Measurements from ENCODE around the gene TPK1. TPM values are rescaled to one million over a fixed set of nuclear protein-coding genes. Genes with fewer than 3 reads are reported as not detected.
"Not testable (repeated sequence)": the region's sequence is repeated elsewhere in the genome, so short reads cannot be mapped to it uniquely, and the experiment has no call there.

The TPK1 gene
- total and polyA plus RNA-seq, 4 donors = 6.7 to 14.1 (median 12.4) TPM

- Histone ChIP-seq H3K27me3 (ENCODE audit: control insufficient read depth in 1 of 2, insufficient read depth in 2 of 2, low read length in 1 of 2) (no peaks in the 10 kb centered on the region), H3K27ac (ENCODE audit: low read depth in 1 of 2, low read length in 2 of 2) (no peak overlapping the region), H3K4me1 (ENCODE audit: control insufficient read depth in 1 of 2, insufficient read depth in 2 of 2, low read length in 2 of 2) (no peaks in the 10 kb centered on the region), H3K4me3 (ENCODE audit: low read length in 2 of 2) (no peak overlapping the region), H3K36me3 (ENCODE audit: control insufficient read depth in 1 of 2, insufficient read depth in 2 of 2, low read length in 1 of 2) (no peaks in the 10 kb centered on the region), H3K9me3 (ENCODE audit: control insufficient read depth, low read length) (no peaks in the 10 kb centered on the region)
- 72 to 87% methylated on average over 4 of the region's 4 CpGs for WGBS, 2 donors
- intact Hi-C loops (cut with DNase I) = no loop called here
- no peak for DNase-seq
- no peak for ATAC-seq (ENCODE audit: low FRiP score)
Observed at GRCh38 chr7:144818511-144818910, 17.3 kb downstream of the TPK1 start.

- no peaks in the 10 kb centered on the region for H3K9me3 ChIP-seq (ENCODE audit: control insufficient read depth, low read length)
- no peaks in the 10 kb centered on the region for H3K27me3 ChIP-seq (ENCODE audit: control insufficient read depth in 1 of 2, insufficient read depth in 2 of 2, low read length in 1 of 2)
- ATAC-seq (ENCODE audit: low FRiP score) (no peak), DNase-seq (no peak)
- intact Hi-C loops (cut with DNase I) = no loop called here
- WGBS, 2 donors = 65% methylated on average over 3 of the region's 3 CpGs
- peaks cover 0 to 2% of the 10 kb centered on the region in 2 donors for H3K4me1 ChIP-seq (ENCODE audit: control insufficient read depth in 1 of 2, insufficient read depth in 2 of 2, low read length in 2 of 2)
- no peak overlapping the region for H3K4me3 ChIP-seq (ENCODE audit: low read length in 2 of 2)
- H3K36me3 ChIP-seq (ENCODE audit: control insufficient read depth in 1 of 2, insufficient read depth in 2 of 2, low read length in 1 of 2) = no peaks in the 10 kb centered on the region
- H3K27ac ChIP-seq (ENCODE audit: low read depth in 1 of 2, low read length in 2 of 2) = no peak overlapping the region
Observed at GRCh38 chr7:144817001-144817400, 18.9 kb downstream of the TPK1 start.

- WGBS, 2 donors = 71 to 73% methylated on average over 1 of the region's 1 CpG
- Histone ChIP-seq H3K36me3 (ENCODE audit: control insufficient read depth in 1 of 2, insufficient read depth in 2 of 2, low read length in 1 of 2) (no peaks in the 10 kb centered on the region), H3K27ac (ENCODE audit: low read depth in 1 of 2, low read length in 2 of 2) (no peak overlapping the region), H3K9me3 (ENCODE audit: control insufficient read depth, low read length) (no peaks in the 10 kb centered on the region), H3K4me1 (ENCODE audit: control insufficient read depth in 1 of 2, insufficient read depth in 2 of 2, low read length in 2 of 2) (peaks cover 0 to 6% of the 10 kb centered on the region in 2 donors), H3K27me3 (ENCODE audit: control insufficient read depth in 1 of 2, insufficient read depth in 2 of 2, low read length in 1 of 2) (no peaks in the 10 kb centered on the region), H3K4me3 (ENCODE audit: low read length in 2 of 2) (no peak overlapping the region)
- intact Hi-C loops (cut with DNase I) = no loop called here
- ATAC-seq (ENCODE audit: low FRiP score) (no peak), DNase-seq (no peak)
Observed at GRCh38 chr7:144814299-144814698, 21.6 kb downstream of the TPK1 start.

GRCh38 chr7:144812379-144813283, 23.2 kb downstream of the TPK1 start:
- Histone ChIP-seq H3K9me3 (ENCODE audit: control insufficient read depth, low read length) (no peaks in the 10 kb centered on the region), H3K36me3 (ENCODE audit: control insufficient read depth in 1 of 2, insufficient read depth in 2 of 2, low read length in 1 of 2) (no peaks in the 10 kb centered on the region), H3K4me3 (ENCODE audit: low read length in 2 of 2) (no peak overlapping the region), H3K4me1 (ENCODE audit: control insufficient read depth in 1 of 2, insufficient read depth in 2 of 2, low read length in 2 of 2) (peaks cover 0 to 7% of the 10 kb centered on the region in 2 donors), H3K27ac (ENCODE audit: low read depth in 1 of 2, low read length in 2 of 2) (no peak overlapping the region), H3K27me3 (ENCODE audit: control insufficient read depth in 1 of 2, insufficient read depth in 2 of 2, low read length in 1 of 2) (no peaks in the 10 kb centered on the region)
- no peak for DNase-seq
- 27 to 31% methylated on average over 5 of the region's 5 CpGs for WGBS, 2 donors
- intact Hi-C loops (cut with DNase I) = no loop called here
- no peak for ATAC-seq (ENCODE audit: low FRiP score)

GRCh38 chr7:144805627-144806239, 30.1 kb downstream of the TPK1 start:
- WGBS, 2 donors = 97 to 99% methylated on average over 5 of the region's 5 CpGs
- Histone ChIP-seq H3K27ac (ENCODE audit: low read depth in 1 of 2, low read length in 2 of 2) (no peak overlapping the region), H3K4me1 (ENCODE audit: control insufficient read depth in 1 of 2, insufficient read depth in 2 of 2, low read length in 2 of 2) (peaks cover 0 to 5% of the 10 kb centered on the region in 2 donors), H3K27me3 (ENCODE audit: control insufficient read depth in 1 of 2, insufficient read depth in 2 of 2, low read length in 1 of 2) (no peaks in the 10 kb centered on the region), H3K4me3 (ENCODE audit: low read length in 2 of 2) (no peak overlapping the region), H3K9me3 (ENCODE audit: control insufficient read depth, low read length) (no peaks in the 10 kb centered on the region), H3K36me3 (ENCODE audit: control insufficient read depth in 1 of 2, insufficient read depth in 2 of 2, low read length in 1 of 2) (no peaks in the 10 kb centered on the region)
- no peak for ATAC-seq (ENCODE audit: low FRiP score)
- DNase-seq = no peak
- intact Hi-C loops (cut with DNase I) = no loop called here

GRCh38 chr7:144800678-144801436, 35.0 kb downstream of the TPK1 start:
- H3K27ac ChIP-seq (ENCODE audit: low read depth in 1 of 2, low read length in 2 of 2); H3K4me3 ChIP-seq (ENCODE audit: low read length in 2 of 2); intact Hi-C loops (cut with DNase I); H3K27me3 ChIP-seq (ENCODE audit: control insufficient read depth in 1 of 2, insufficient read depth in 2 of 2, low read length in 1 of 2); DNase-seq; H3K36me3 ChIP-seq (ENCODE audit: control insufficient read depth in 1 of 2, insufficient read depth in 2 of 2, low read length in 1 of 2); H3K4me1 ChIP-seq (ENCODE audit: control insufficient read depth in 1 of 2, insufficient read depth in 2 of 2, low read length in 2 of 2); ATAC-seq (ENCODE audit: low FRiP score); H3K9me3 ChIP-seq (ENCODE audit: control insufficient read depth, low read length): not testable (repeated sequence)
- WGBS, 2 donors = 88 to 89% methylated on average over 4 of the region's 4 CpGs

GRCh38 chr7:144796919-144797318, 38.9 kb downstream of the TPK1 start:
- DNase-seq (no peak), ATAC-seq (ENCODE audit: low FRiP score) (no peak)
- no peaks in the 10 kb centered on the region for H3K36me3 ChIP-seq (ENCODE audit: control insufficient read depth in 1 of 2, insufficient read depth in 2 of 2, low read length in 1 of 2)
- H3K4me1 ChIP-seq (ENCODE audit: control insufficient read depth in 1 of 2, insufficient read depth in 2 of 2, low read length in 2 of 2) = no peaks in the 10 kb centered on the region
- no peak overlapping the region for H3K27ac ChIP-seq (ENCODE audit: low read depth in 1 of 2, low read length in 2 of 2)
- H3K27me3 ChIP-seq (ENCODE audit: control insufficient read depth in 1 of 2, insufficient read depth in 2 of 2, low read length in 1 of 2) = no peaks in the 10 kb centered on the region
- no peak overlapping the region for H3K4me3 ChIP-seq (ENCODE audit: low read length in 2 of 2)
- 96 to 97% methylated on average over 5 of the region's 5 CpGs for WGBS, 2 donors
- intact Hi-C loops (cut with DNase I) = no loop called here
- no peaks in the 10 kb centered on the region for H3K9me3 ChIP-seq (ENCODE audit: control insufficient read depth, low read length)

GRCh38 chr7:144792050-144792449, 43.8 kb downstream of the TPK1 start:
- Histone ChIP-seq H3K27ac (ENCODE audit: low read depth in 1 of 2, low read length in 2 of 2) (no peak overlapping the region), H3K9me3 (ENCODE audit: control insufficient read depth, low read length) (no peaks in the 10 kb centered on the region), H3K4me1 (ENCODE audit: control insufficient read depth in 1 of 2, insufficient read depth in 2 of 2, low read length in 2 of 2) (no peaks in the 10 kb centered on the region), H3K36me3 (ENCODE audit: control insufficient read depth in 1 of 2, insufficient read depth in 2 of 2, low read length in 1 of 2) (no peaks in the 10 kb centered on the region), H3K4me3 (ENCODE audit: low read length in 2 of 2) (no peak overlapping the region), H3K27me3 (ENCODE audit: control insufficient read depth in 1 of 2, insufficient read depth in 2 of 2, low read length in 1 of 2) (no peaks in the 10 kb centered on the region)
- ATAC-seq (ENCODE audit: low FRiP score) (no peak), DNase-seq (no peak)
- WGBS, 2 donors = 6 to 8% methylated on average over 3 of the region's 3 CpGs
- intact Hi-C loops (cut with DNase I) = no loop called here

Data from aorta (tissue), 5 donors.